Activated naive CD4-positive, alpha-beta T cell treated with Interleukin-2 at 50 U/mL for 16 hours (primary cell): ENCODE results near the gene PIK3CD.
"Not testable (repeated sequence)": the region's sequence is repeated elsewhere in the genome, so short reads cannot be mapped to it uniquely, and the experiment has no call there.

Source experiments
- DNase-seq: peaks from one replicate; pipeline ENCODE4 v3.0.0-alpha.2; 2020

Gene PIK3CD

DNA sequence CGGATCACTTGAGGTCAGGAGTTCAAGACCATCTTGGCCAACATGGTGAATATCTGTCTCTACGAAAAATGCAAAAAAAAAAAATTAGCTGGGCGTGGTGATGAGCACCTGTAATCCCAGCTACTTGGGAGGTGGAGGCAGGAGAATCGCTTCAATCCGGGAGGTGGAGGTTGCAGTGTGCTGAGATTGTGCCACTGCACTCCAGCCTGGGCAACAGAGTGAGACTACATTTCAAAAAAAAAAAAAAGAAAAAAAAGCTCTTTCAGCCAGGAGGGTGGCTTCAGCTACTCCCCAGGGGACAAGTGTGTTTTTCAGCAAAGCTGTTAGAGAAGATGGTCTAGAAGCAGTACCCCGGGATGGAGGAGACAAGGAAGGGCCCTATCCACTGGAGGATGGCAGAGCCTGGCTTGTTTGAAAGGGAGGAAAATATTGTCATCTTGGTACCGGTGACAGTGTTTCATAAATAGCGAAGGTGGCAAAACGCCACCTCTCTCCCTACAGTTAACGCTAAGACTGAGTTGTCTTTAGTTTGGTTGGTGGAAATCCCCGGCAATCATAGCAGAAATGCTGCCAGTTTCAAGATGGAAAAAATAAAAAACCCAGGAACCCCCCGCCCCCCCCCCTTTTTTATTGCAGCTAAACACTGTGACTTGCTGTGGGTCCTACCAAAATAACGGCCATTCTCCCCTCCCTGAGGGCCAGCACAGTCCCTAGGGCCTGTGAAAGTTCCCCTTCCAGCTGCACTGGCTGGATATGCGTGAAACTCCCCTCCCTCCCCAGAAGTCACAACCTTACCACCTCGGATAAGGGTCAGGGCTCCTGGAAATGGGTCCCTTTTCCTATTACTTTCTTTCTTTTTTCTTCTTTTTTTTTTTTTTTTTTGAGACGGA lies 3.5 kb downstream of the PIK3CD start:
- DNase-seq: peak; percentile 65

DNA sequence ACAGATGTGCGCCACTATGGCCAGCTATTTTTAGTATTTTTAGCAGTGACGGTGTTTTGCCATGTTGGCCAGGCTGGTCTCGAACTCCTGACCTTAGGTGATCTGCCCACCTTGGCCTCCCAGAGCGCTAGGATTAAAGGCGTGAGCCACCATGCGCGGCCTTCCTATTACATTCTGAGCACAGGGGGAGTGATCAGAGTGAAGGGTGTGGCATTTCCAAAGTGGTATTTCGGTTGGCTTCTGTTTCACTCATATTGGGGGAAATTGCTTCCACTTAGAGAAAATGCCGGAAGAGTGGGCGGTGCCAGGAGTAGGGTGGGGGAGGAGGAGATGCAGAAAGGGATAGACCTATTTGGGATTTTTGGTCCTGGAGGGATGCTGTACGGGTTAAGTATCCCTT lies 4.3 kb downstream of the PIK3CD start:
- no peak for DNase-seq

DNA sequence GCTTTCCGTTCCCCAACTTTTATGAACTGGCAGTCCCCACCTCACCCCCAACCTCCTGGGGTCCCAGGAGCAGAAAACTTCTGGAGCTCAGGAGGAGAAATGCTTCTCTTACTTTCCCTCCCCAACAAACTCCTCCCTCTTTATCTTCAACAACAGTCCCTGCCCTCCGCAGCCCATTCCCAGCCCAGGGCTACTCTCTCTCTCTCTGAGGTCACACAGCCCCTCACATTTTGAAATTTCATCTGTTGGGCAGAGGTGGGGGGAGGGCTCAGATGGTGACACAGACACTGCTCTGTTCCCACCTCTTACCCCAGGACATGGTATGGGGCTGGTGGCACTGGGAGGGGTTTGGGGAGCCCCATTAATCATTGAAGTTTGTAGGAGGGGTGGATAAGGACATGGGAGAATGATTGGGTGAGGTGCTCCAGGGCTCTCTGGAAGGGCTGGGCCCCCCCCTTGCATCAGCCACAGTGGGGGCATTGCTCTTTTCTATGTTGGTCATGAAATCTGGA lies 6.0 kb downstream of the PIK3CD start:
- peak; percentile 21 for DNase-seq

DNA sequence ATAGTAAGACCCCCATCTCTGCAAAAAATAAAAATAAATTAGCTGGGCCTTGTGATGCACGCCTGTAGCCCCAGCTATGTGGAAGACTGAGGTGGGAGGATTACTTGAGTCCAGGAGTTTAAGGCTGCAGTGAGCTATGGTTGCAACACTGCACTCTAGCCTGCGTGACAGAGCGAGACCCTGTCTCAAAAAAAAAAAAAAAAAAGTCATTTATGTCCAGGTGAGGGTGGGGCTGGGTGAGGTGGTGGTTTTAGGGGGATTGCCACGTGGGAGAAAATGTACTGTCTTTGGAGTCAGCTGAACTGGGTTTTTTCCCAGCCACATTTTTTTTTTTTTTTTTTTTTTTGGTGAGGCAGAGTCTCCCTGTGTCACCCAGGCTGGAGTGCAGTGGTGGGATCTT lies 6.7 kb downstream of the PIK3CD start:
- peak; percentile 18 for DNase-seq

DNA sequence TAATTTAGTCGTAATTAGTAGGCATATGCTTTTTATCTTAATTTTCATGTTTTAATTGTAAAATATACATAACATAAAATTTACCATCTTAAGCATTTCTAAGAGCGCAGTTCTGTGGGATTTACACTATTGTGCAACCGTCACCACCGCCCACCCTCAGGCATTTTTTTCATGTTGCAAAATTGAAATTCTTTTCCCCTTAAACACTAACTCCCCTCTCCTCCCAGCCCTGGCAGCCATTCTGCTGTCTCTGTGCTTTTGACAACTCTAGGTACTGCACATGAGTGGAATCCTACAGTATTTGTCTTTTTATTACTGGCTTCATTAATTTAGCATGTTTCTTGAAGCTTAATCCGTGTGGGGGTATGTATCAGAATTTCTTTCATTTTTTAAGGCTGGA lies 7.8 kb downstream of the PIK3CD start:
- DNase-seq: no peak

DNA sequence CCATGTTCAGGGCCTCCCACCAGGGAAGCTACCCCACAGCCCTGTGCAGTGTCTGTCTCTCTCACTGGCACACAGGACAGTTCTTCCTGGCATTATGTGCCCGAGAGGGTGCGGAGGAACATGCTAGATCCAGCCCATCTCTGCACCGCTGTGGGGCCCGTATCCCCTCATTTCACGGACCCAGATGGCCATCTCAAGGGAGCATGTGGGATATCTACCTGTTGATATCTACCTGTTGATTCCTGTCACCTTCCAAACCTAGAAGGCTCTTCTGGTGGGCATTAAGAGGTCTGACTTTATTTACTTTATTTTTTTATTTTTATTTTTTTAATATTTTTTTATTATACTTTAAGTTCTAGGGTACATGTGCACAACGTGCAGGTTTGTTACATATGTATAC lies 11.7 kb downstream of the PIK3CD start:
- no peak for DNase-seq

DNA sequence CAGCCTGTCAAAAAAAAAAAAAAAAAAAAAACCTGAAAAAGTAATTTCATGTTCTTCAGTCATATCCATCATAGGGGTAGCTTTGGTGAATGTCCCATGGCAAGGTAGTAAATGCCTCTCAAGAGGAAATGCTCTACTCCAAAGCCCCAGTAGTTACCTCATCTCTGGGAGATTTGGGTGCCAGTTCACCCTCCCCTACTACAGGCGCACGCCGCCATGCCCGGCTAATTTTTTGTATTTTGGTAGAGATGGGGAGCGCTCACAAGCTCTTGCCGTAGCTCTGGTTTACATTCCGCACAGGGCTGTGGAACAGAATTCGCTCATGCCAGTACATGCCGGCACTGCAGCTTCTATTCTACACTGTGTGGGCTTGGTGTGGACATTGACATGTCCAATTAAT lies 13.7 kb downstream of the PIK3CD start:
- DNase-seq: no peak

DNA sequence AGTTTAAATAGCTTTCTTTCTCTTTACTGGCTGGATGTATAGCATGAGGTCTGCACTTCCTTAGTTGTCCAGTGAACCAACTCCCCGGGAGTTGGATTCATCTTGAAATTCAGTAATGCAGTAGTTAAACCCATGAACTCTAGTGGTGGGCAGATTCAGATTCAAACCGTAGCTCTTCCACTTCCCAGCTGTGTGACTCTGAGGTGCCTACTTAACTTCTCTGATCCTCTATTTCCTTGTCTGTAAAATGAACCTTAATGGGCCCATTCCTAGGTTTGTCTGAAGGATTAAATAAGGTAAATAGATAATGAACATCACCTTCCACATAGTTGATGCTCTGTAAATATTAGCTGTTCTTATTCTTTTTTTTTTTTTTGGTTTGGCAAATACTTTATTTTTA lies 16.5 kb downstream of the PIK3CD start:
- DNase-seq: no peak

DNA sequence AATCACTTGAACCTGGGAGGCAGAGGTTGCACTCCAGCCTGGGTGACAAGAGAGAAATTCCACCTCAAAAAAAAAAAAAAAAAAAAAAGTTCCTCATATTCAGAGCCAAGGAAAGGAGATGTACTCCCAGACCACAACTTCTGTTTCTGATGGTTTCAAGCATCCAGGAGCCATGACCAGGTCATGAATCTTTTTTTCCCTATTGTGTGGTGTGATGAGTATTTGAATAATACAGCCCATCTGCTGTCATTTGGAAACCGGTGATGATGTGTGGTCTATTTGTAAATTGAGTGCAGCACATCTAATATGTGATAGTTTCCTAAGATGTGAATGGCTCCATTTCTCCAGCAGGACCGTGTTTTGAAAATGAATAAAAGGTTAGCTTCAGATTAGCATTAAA lies 18.6 kb downstream of the PIK3CD start:
- no peak for DNase-seq

DNA sequence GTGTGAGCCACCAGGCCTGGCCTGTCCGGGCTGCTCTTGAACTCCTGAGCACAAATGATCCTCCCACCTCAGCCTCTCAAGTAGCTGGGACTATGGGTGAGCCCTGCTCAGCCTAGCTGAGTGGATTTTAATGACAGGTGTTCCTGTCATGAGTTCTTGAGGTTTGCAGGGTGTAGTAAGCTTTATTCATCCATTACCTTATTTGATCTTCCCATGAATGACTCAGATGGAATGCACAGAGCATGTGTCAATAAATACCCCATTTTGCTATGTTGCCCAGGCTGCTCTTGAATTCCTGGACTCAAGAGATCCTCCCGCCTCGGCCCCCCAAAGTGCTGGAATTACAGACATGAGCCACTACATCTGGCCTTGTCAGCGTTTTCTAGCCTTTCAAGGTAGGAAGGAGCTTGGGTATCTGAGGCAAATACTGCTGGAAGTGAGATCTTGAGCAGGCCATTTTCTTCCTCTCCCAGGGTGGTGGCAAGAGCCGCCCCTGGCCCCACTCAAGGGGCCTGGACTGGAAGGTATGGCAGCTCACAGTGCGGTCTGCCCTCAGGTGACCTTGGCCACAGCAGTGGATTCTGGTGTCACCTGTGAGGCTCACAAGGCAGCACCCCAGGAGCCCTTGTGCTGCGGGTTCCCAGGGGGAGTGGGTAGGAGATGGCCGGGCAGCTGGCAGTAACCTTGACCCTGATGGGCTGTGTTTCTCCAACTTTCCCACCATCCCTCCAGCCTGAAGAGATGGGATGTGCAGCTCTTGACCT lies 20.0 kb downstream of the PIK3CD start:
- no peak for DNase-seq

DNA sequence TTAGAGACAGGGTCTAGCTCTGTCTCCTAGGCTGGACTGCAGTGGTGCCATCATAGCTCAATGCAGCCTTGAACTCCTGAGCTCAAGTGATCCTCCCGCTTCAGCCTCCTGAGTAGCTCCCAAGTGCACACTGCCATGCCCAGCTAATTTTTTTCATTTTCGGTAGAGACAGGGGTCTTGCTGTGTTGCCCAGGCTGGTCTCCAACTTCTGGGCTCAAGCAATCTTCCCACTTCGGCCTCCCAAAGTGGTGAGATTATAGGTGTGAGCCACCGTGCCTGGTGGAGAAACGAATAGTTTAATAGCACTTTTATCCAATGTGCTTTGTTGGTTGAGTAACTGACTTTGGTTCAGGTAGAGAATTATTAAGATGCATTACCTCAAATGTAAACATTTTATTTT lies 20.9 kb downstream of the PIK3CD start:
- DNase-seq: no peak

DNA sequence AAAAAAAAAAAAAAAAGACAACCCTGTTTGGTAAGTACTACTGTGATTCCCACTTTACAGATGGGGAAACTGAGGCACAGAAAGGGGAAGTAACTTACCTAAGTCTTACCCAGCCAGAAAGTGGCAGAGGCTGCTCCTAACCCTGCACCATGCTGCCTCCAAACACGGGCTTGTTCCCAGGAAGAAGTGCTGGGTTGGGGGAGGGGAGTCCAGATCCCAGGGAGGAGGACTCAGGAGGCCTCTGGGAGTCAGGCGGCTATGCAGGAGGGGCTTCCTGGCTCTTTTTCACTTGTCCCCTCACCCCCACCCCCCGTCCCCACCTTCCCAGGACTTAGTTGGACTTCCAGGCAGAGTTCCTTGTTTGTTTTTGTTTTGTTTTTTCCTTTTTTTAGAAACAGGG lies 23.9 kb downstream of the PIK3CD start:
- DNase-seq: no peak

DNA sequence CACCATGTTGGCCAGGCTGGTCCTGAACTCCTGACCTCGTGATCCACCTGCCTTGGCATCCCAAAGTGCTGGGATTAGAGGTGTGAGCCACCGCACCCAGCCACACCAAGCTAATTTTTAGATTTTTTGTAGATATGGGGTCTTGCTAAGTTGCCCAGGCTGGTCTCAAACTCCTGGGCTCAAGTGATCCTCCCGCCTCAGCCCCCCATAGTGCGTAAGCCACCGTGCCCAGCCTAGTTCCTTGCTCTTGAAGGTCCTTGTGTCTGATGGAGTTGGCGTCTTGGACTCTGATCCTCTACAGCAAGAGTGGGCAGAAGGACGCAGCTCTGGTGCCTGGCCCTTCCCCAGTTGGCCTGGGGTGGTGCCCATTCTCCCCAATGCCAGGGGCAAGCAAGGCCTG lies 24.6 kb downstream of the PIK3CD start:
- not testable (repeated sequence) for DNase-seq

DNA sequence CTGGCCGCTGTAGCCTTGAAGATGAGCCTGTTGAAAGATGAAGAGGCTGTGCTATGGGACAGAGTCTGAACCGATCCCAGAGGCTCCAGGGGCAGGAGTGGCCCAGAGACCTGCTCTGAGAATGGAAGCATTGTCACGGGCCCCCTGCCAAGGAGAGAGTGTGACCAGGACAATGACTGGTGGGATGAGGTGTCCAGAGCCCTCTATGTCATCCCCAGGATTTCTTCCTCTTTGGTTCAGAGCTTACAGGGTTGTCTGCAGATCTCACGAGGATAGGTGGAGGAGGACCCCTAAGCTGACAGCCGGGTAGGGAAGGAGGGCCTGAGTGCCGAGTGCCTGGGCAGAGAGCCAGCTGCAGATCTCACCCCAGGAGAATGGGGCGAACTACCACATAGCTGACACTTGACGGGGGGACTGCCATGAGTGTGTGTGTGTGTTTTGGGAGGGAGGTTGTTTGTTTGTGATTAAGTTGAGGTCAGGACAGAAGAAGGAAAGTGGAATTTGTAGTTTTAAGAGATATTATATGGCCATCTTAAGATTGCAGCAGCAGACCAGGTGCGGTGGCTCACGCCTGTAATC lies 25.4 kb downstream of the PIK3CD start:
- no peak for DNase-seq

DNA sequence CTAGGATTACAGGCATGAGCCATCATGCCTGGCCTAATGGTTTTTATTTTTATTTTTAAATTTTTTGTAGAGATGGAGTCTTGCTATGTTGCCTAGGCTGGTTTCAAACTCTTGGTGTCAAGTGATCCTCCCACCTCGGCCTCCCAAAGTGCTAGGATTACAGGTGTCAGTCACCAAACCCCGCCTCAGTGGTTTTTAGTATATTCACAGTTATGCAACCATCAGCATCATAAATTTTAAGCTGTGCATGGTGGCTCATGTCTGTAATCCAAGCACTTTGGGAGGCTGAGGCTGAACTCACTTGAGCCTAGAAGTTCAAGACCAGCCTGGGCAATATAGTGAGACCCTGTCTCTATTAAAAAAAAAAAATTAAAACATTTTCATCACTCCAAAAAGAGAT lies 28.6 kb downstream of the PIK3CD start:
- no peak for DNase-seq

DNA sequence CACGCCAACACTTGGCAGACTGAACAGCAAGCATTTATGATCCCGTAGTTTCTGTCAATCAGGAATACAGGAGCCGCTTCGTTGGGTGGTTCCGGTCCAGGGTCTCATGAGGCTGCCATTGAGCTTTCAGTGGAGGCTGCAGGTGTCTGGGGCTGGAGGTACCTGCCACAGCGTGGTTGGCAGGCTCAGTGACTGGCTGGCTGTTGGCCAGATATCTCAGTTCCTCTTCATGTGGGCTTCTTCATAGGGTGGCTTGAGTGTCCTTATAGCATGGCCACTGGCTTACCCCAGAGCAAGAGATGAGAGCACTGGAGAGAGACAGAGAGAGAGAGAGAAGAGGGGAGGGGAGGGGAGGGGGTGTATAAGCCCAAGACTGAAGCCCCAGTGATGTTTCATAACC lies 29.3 kb downstream of the PIK3CD start:
- no peak for DNase-seq

DNA sequence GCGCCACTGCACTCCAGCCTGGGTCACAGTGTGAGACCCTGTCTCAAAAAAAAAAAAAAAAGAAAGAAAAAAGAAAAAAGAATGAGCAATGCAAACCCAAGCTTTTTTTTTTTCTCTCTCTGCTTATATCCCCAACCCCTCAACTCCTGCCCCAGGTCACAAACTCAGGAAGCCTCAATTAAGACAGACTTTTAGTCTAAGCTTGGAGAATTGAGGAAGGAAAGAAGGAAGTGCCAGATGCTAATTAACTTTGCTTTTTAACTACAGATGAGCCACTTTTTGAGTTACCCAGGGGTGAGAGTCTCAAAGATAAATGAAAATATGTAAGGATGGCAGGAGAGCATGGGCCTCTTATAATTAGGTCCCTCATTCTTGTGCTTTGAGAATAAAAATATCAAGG lies 33.3 kb downstream of the PIK3CD start:
- DNase-seq: no peak

DNA sequence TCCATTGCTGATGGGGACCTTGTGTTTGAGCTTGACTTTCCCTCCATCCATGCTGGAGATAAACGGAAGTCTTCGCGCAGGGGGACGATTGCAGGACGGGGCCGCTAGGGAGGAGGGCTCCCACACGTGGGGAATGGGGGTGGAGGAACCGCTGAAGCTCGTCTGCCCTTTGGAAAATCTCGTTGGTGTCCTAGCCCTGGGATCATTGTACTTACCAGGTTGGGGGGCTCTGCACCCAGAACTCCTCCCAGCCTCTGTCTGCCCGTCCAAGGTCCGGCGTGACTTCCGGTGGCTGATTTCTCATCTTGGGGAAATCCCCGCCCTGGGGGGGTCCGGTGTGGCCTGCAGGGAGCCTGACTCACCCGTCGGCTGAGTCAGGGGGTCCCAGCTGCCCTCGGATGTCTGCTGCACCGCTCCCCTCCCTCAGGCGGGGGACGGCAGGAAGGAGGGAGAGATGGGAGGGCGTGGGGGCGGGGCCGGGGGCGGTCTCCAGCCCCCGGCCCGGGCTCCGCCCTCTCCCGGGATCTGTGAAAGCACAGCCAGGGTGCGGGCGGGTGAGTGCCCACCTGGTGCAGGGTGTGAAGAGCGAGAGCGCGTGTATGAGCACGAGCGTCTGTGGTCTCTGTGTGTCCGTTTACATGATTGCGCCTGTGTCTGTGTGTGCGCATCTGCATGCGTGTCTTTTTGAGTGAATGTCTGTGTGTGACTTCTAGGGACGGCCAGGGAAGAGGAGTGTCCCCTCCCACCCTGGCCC lies 35.8 kb downstream of the PIK3CD start:
- DNase-seq: peak; percentile 67

DNA sequence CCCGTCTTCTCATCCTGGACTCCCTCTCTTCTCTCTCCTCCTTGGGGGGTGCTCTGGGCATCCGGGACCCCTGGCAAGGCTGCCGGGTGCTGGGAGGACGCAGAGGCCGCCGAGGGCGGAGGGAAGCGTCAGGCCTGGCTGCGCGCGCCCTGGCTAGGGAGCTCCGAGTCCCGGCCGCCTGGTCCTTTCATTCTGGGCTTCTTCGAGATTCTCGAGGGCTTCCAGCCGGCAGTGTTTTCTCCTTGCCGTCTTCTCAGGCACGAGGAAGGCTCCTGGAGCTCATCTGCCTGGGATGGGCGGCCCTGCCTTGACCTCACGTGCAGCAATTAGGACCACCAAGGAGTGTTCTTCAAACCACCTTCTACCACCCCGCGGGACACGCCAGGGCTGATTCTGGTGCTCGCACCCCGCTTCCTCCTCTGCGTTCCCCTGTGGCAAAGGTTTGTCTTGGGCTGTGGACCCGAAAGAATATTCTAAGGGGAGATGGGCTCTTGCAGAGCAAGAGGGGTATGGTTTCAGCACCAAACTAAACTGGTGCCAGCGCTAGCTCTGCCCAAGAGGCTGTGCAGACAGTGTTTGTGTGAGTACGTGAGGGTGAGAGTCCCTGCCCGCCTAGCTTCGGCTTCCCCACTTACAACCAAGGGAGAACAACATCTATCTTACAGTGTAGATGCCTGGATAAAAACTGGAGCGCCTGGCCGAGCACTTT lies 36.5 kb downstream of the PIK3CD start:
- no peak for DNase-seq

DNA sequence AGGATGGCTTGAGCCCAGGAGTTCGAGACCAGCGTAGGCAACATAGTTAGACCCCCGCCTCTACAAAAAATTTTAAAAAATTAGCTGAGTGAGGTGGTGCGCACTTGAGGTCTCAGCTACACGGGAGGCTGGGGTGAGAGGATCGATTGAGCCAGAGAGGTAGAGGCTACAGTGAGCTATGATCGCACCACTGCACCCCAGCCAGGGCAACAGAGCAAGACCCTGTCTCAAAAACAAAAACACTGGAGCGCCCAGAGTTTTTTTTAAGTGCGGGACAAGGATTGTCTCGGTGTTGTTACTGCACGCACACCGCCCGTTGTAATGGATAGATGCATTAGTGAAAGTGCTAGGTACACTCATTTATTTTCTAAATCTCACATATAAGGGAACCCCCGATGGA lies 37.1 kb downstream of the PIK3CD start:
- no peak for DNase-seq

DNA sequence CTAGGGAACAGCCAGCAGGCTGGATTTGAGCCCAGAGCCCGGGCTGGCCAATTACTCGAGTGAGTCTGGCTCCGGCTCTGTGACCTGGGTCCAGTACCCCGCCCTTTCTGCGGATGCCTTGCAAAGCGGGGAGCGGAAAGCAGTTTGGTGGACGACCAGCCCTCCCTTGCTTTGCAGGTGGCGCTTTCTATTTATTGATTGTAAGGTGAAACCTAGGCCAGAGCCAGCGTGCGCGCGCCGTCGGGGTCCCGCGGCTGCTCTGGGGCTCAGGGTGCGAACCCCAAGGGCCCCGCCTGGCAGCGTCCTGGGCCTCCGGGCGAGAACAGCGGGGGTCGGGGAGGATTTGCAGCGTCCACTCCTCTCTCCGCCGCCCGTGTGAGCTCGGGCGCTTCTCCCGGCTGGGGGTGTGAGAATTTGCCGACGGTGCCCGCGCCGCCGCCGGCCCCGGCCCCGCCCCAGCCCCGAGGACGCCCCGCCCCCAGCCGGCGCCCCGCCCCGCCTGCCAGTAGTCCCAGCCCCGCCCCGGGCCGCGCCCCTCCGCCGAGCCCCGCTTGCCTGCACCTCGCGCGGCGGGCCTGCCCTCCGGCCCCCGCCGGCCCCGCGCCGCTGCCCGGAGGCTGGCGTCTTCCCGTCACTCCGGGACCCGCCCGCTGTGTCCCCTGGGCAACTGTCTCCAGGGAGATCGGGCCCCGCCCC lies 37.6 kb downstream of the PIK3CD start:
- DNase-seq: peak; percentile 80

DNA sequence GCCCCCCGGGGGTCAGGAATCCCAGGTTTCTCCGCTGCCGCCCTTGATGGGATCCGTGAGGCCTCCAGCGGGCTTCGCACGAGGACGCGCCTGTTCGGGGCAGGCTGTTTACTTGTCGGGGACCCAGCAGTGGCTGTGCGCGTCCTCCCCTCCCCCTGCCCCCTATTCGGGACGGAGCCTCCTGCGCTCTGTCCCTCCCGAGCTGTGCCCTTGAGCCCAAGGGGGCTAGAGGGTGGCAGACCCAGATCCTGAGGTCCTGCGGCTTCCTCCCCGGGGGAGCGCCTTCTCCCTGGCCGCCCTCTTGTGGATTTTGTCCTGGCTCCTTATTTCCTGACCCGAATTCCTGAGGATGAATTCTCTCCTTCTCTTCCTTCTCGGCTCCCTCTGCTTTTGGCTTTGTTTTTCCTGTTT lies 38.4 kb downstream of the PIK3CD start:
- no peak for DNase-seq
